Fibroblast of lung (primary cell): ENCODE results near the gene ZBTB43.

ENCODE experiments used
- EZH2 ChIP-seq: IDR thresholded peaks from 2 replicates; pipeline ENCODE4 v1.5.1; 2012; ENCODE audit warnings: low read length, control low read depth, mild to moderate bottlenecking; ENCODE audit errors: missing control alignments
- TF ChIP-seq, protein P1 (sequence below), 2 donors: IDR thresholded peaks in 1 of 2; conservative IDR thresholded peaks in 1 of 2; 1 replicate in 1 of 2; 2 replicates in 1 of 2; pipeline ENCODE4 v1.5.1; 2011 to 2012; ENCODE audit warnings: low read length in 2 of 2, control low read depth in 1 of 2, inconsistent platforms in 1 of 2, low read depth in 1 of 2, mild to moderate bottlenecking in 1 of 2

DNA sequence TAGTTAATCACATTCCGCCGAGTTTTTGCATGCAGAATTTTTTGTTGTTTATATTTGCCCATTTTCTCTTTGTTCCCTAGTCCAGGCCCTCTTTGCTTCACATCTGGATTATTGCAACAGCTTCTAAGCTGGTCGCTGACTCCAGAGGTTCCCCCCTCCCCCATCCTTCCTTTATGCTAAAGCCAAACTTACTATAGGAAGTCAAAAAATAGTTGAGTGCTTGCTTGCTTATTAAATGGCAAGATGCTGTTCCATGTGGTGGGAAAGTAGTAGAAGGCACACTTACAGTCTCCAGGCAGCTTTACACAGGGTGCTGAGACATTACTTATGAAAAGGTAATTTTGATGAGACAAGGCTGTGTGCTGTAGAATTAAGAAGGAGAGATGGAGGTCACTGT is 56.9 kb downstream of the ZBTB43 start:
- TF ChIP-seq, protein P1, sequence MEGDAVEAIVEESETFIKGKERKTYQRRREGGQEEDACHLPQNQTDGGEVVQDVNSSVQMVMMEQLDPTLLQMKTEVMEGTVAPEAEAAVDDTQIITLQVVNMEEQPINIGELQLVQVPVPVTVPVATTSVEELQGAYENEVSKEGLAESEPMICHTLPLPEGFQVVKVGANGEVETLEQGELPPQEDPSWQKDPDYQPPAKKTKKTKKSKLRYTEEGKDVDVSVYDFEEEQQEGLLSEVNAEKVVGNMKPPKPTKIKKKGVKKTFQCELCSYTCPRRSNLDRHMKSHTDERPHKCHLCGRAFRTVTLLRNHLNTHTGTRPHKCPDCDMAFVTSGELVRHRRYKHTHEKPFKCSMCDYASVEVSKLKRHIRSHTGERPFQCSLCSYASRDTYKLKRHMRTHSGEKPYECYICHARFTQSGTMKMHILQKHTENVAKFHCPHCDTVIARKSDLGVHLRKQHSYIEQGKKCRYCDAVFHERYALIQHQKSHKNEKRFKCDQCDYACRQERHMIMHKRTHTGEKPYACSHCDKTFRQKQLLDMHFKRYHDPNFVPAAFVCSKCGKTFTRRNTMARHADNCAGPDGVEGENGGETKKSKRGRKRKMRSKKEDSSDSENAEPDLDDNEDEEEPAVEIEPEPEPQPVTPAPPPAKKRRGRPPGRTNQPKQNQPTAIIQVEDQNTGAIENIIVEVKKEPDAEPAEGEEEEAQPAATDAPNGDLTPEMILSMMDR (conservative IDR thresholded peaks at IDR 0.05 in 1 of 2, IDR thresholded peaks at IDR 0.05 in 1 of 2; ENCODE audit: low read depth in 1 of 2, low read length in 2 of 2) = no peak
- no peak for TF ChIP-seq EZH2
